CD14-positive monocyte (primary cell): ENCODE measurements around the gene RASGRF2. TPM values are rescaled to one million over a fixed set of nuclear protein-coding genes. Genes with fewer than 3 reads are reported as not detected.

Experiments used
- DNase-seq, 3 donors: peaks; one replicate each; pipeline ENCODE4 v3.0.0-alpha.2; 2011 to 2022
- H2AFZ ChIP-seq: 2 replicates; pipeline ENCODE4 v1.6.0; 2012; ENCODE audit warnings: mild to moderate bottlenecking, low read depth, low read length, inconsistent platforms; ENCODE audit not compliant: insufficient read depth, poor library complexity, severe bottlenecking
- H3K27ac ChIP-seq, 2 donors: 1 replicate in 1 of 2; 2 replicates in 1 of 2; pipeline ENCODE4 v1.5.1; 2012 to 2013; ENCODE audit warnings: low read length in 2 of 2, control low read depth in 1 of 2, inconsistent platforms in 1 of 2, low read depth in 1 of 2, mild to moderate bottlenecking in 1 of 2
- H3K27me3 ChIP-seq, 2 donors: one replicate each; pipeline versions ENCODE4 v1.6.0 to v1.6.1; 2011 to 2013; ENCODE audit warnings: low read length in 2 of 2; ENCODE audit not compliant: control insufficient read depth in 2 of 2, insufficient read depth in 2 of 2
- H3K36me3 ChIP-seq, 2 donors: replicated peaks in 1 of 2; 1 replicate in 1 of 2; 2 replicates in 1 of 2; pipeline versions ENCODE4 v1.5.1 to v1.6.1; 2012 to 2013; ENCODE audit warnings: low read length in 2 of 2, control low read depth in 1 of 2, inconsistent platforms in 1 of 2, mild to moderate bottlenecking in 1 of 2; ENCODE audit not compliant: insufficient read depth in 2 of 2, control insufficient read depth in 1 of 2
- H3K4me1 ChIP-seq, 2 donors: 1 replicate in 1 of 2; 2 replicates in 1 of 2; pipeline versions ENCODE4 v1.5.1 to v1.6.1; 2012 to 2013; ENCODE audit warnings: low read length in 2 of 2, control low read depth in 1 of 2, inconsistent platforms in 1 of 2, mild to moderate bottlenecking in 1 of 2, moderate library complexity in 1 of 2; ENCODE audit not compliant: insufficient read depth in 2 of 2, control insufficient read depth in 1 of 2
- H3K4me2 ChIP-seq: replicated peaks from 2 replicates; pipeline ENCODE3; 2012; ENCODE audit warnings: low read length, moderate library complexity, mild to moderate bottlenecking; ENCODE audit not compliant: poor library complexity, severe bottlenecking; ENCODE audit errors: extremely low read depth
- H3K4me3 ChIP-seq, 3 experiments: fragments of 200-600 bp in 1 of 3; sonication (generic) in 1 of 3; replicated peaks in 1 of 3; 1 replicate in 2 of 3; 2 replicates in 1 of 3; pipeline ENCODE4 v1.5.1; 2011 to 2013; ENCODE audit warnings: low read length in 3 of 3, mild to moderate bottlenecking in 3 of 3, control low read depth in 2 of 3, low read depth in 2 of 3, inconsistent platforms in 1 of 3, moderate library complexity in 1 of 3
- H3K79me2 ChIP-seq: 2 replicates; pipeline ENCODE4 v1.6.0; 2012; ENCODE audit warnings: mild to moderate bottlenecking, control low read depth, inconsistent platforms, low read length, moderate library complexity; ENCODE audit not compliant: insufficient read depth
- H3K9ac ChIP-seq: 2 replicates; pipeline ENCODE4 v1.6.0; 2017; ENCODE audit warnings: low read length, mild to moderate bottlenecking; ENCODE audit not compliant: insufficient read depth, poor library complexity, severe bottlenecking
- H3K9me3 ChIP-seq, 2 donors: replicated peaks in 1 of 2; 1 replicate in 1 of 2; 2 replicates in 1 of 2; pipeline versions ENCODE4 v1.5.1 to v1.6.1; 2012 to 2013; ENCODE audit warnings: low read length in 2 of 2, control low read depth in 1 of 2; ENCODE audit not compliant: control insufficient read depth in 1 of 2, insufficient read depth in 1 of 2
- H4K20me1 ChIP-seq: 2 replicates; pipeline ENCODE4 v1.6.0; 2012; ENCODE audit warnings: mild to moderate bottlenecking, low read length, control low read depth, moderate library complexity; ENCODE audit not compliant: insufficient read depth
- H3K27ac Mint-ChIP-seq, 7 donors: one replicate each; pipeline ENCODE4 v1.8.0; 2020; ENCODE audit warnings: mild to moderate bottlenecking in 7 of 7, mixed read lengths in 7 of 7, moderate library complexity in 6 of 7, inconsistent platforms in 2 of 7
- H3K27me3 Mint-ChIP-seq, 3 donors: one replicate each; pipeline ENCODE4 v1.8.0; 2021 to 2022; ENCODE audit warnings: low read depth in 3 of 3, mild to moderate bottlenecking in 3 of 3, mixed read lengths in 3 of 3, moderate library complexity in 3 of 3, inconsistent platforms in 1 of 3
- H3K36me3 Mint-ChIP-seq, 2 donors: one replicate each; pipeline ENCODE4 v1.8.0; 2020; ENCODE audit warnings: mixed read lengths in 2 of 2, inconsistent platforms in 1 of 2, mild to moderate bottlenecking in 1 of 2
- H3K4me1 Mint-ChIP-seq: one replicate; pipeline ENCODE4 v1.8.0; 2020; ENCODE audit warnings: mild to moderate bottlenecking, mixed read lengths
- H3K4me3 Mint-ChIP-seq, 2 donors: one replicate each; pipeline ENCODE4 v1.8.0; 2020; ENCODE audit warnings: mild to moderate bottlenecking in 2 of 2, mixed read lengths in 2 of 2, moderate library complexity in 1 of 2
- H3K9me3 Mint-ChIP-seq, 7 donors: one replicate each; pipeline ENCODE4 v1.8.0; 2020 to 2022; ENCODE audit warnings: mixed read lengths in 7 of 7, mild to moderate bottlenecking in 6 of 7, moderate library complexity in 6 of 7, inconsistent platforms in 2 of 7
- WGBS: methylation state at CpG from one replicate; pipeline ENCODE4 v1.1.5; 2013; ENCODE audit warnings: missing lambda C conversion rate; ENCODE audit not compliant: insufficient coverage; 5-methylcytosine and 5-hydroxymethylcytosine counted together
- intact Hi-C, 2 donors: fragments of 100-400 bp; cut with micrococcal nuclease; formaldehyde crosslinking; loops; one replicate each; pipeline versions ENCODE4 v1.15.0 to v1.15.1; 2023
- polyA plus RNA-seq, 3 donors: library from polyadenylated mRNA; depleted of rRNA in 1 of 3; unstranded in 2 of 3; stranded (reverse) in 1 of 3; fragments of 300-500 nt in 2 of 3; fragments of >200 nt in 1 of 3; fragmentation: Illumina TruSeq in 2 of 3; gene quantifications; 1 replicate in 2 of 3; 2 replicates in 1 of 3; pipeline ENCODE4 v1.2.3, GENCODE V29; 2012 to 2021
- TF ChIP-seq, protein P1 (sequence below): fragments of 200-600 bp; IDR thresholded peaks from one replicate; pipeline ENCODE4 v1.8.0; 2022; ENCODE audit warnings: antibody characterized with exemption, mild to moderate bottlenecking

The RASGRF2 gene
- polyA plus RNA-seq, 3 donors, result 0.01 to 0.02 TPM; not detected in 1

DNA sequence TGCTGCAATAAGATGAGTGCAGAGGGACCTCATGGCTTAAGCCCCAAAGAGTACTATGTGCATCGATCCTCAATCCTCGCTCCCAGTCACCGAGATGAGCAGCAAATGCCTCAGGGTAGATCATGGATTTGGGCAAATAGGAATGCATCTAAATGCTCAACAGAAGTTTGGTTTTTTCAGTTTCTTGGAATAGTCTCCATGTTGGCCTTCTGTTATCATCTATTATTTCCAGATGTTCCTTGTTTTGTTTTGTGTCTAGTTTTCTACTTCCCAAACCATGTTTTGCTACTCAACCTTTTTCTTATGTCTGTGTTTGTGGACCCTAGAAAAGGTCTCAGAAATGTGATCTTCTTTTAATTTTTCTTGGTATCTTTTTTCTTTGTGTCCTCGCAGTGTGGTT lies 43.5 kb upstream of the RASGRF2 start:
- H3K4me3 Mint-ChIP-seq, result no peak overlapping the region
- Histone ChIP-seq H3K9me3 (no peaks in the 10 kb centered on the region), H3K79me2 (no peaks in the 10 kb centered on the region), H3K27me3 (no peaks in the 10 kb centered on the region), H3K9ac (no peak overlapping the region), H3K4me1 (no peaks in the 10 kb centered on the region), H3K27ac (no peak overlapping the region), H4K20me1 (no peaks in the 10 kb centered on the region), H3K36me3 (no peaks in the 10 kb centered on the region), H2AFZ (no peak overlapping the region), H3K4me3 (no peak overlapping the region), H3K4me2 (no peak overlapping the region)
- peaks cover 0 to 6% (median 3%) of the 10 kb centered on the region in 7 donors for H3K9me3 Mint-ChIP-seq
- H3K4me1 Mint-ChIP-seq, result peaks cover 6% of the 10 kb centered on the region
- TF ChIP-seq, protein P1, sequence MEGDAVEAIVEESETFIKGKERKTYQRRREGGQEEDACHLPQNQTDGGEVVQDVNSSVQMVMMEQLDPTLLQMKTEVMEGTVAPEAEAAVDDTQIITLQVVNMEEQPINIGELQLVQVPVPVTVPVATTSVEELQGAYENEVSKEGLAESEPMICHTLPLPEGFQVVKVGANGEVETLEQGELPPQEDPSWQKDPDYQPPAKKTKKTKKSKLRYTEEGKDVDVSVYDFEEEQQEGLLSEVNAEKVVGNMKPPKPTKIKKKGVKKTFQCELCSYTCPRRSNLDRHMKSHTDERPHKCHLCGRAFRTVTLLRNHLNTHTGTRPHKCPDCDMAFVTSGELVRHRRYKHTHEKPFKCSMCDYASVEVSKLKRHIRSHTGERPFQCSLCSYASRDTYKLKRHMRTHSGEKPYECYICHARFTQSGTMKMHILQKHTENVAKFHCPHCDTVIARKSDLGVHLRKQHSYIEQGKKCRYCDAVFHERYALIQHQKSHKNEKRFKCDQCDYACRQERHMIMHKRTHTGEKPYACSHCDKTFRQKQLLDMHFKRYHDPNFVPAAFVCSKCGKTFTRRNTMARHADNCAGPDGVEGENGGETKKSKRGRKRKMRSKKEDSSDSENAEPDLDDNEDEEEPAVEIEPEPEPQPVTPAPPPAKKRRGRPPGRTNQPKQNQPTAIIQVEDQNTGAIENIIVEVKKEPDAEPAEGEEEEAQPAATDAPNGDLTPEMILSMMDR, result no peak
- no peak for DNase-seq
- H3K27me3 Mint-ChIP-seq, result peaks cover 0 to 7% (median 2%) of the 10 kb centered on the region in 3 donors
- intact Hi-C loops, result no loop called here
- no peak overlapping the region for H3K27ac Mint-ChIP-seq
- H3K36me3 Mint-ChIP-seq, result peaks cover 0 to 2% of the 10 kb centered on the region in 2 donors
- 92% methylated on average over 2 of the region's 4 CpGs for WGBS

DNA sequence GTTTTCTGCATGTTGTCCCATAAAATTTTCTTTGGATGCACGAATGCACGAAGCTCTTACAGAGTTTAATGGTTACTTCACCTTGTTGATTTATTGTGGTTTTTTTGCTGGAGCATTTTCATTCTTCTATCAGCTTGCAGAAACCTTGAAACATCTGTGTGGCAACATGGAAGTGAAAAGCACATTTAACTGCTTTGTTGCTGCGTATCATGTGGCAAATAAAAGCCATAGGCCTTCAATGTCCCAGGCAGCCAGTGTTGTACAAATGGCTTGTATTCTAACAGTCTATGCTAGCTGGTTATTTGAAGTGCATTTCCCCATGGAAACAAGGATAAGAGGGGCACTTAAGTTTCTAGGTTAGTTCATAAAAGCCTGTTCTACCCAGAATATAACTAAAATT lies 42.5 kb upstream of the RASGRF2 start:
- H3K36me3 Mint-ChIP-seq, result peaks cover 0 to 2% of the 10 kb centered on the region in 2 donors
- H3K9ac ChIP-seq, result no peak overlapping the region
- peaks cover 0 to 7% (median 2%) of the 10 kb centered on the region in 3 donors for H3K27me3 Mint-ChIP-seq
- H3K4me3 ChIP-seq, result no peak overlapping the region
- no peaks in the 10 kb centered on the region for H3K79me2 ChIP-seq
- H3K4me1 Mint-ChIP-seq, result peaks cover 6% of the 10 kb centered on the region
- H4K20me1 ChIP-seq, result no peaks in the 10 kb centered on the region
- DNase-seq, result no peak
- H3K9me3 ChIP-seq, result no peaks in the 10 kb centered on the region
- intact Hi-C loops, result no loop called here
- TF ChIP-seq, protein P1, result no peak
- H3K4me2 ChIP-seq, result no peak overlapping the region
- 89% methylated on average over 3 of the region's 3 CpGs for WGBS
- no peak overlapping the region for H3K27ac Mint-ChIP-seq
- no peaks in the 10 kb centered on the region for H3K36me3 ChIP-seq
- no peak overlapping the region for H3K4me3 Mint-ChIP-seq
- H3K4me1 ChIP-seq, result no peaks in the 10 kb centered on the region
- no peak overlapping the region for H2AFZ ChIP-seq
- H3K9me3 Mint-ChIP-seq, result peaks cover 0 to 3% (median under 1%) of the 10 kb centered on the region in 7 donors
- no peak overlapping the region for H3K27ac ChIP-seq
- H3K27me3 ChIP-seq, result no peaks in the 10 kb centered on the region
